Endothelial cell of umbilical vein (primary cell): ENCODE data around the gene RPL3. TPM values are rescaled to one million over a fixed set of nuclear protein-coding genes. Genes with fewer than 3 reads are reported as not detected.

ENCODE experiments used
- BruUV-seq: library from RNA; stranded (reverse); fragments of 400-500 nt; replicated peaks from 2 replicates; lab custom pipeline; 2021; lab: Mats Ljungman, UMichigan
- CTCF ChIA-PET: fragments of 300-600, 350-600 bp; sonication (Branson Sonifier 250); formaldehyde crosslinking; loops from one replicate; lab custom pipeline; 2021; ENCODE audit warnings: antibody characterized with exemption, inconsistent platforms; lab: Charles Lee
- POLR2A ChIA-PET: fragments of 300-600, 350-600 bp; sonication (Branson Sonifier 250); formaldehyde crosslinking; loops from one replicate; lab custom pipeline; 2021; ENCODE audit warnings: antibody characterized with exemption, inconsistent platforms; lab: Charles Lee
- DNase-seq: peaks from one replicate; pipeline ENCODE4 v3.0.0-alpha.2; 2011; ENCODE audit warnings: low read depth, low spot score
- FAIRE-seq: peaks from 2 replicates; lab custom pipeline; 2011; peaks lifted over from hg19 to GRCh38; lab: Jason Lieb, UNC
- H2AFZ ChIP-seq: 2 replicates; pipeline ENCODE4 v1.6.0; 2012; ENCODE audit warnings: low read depth, low read length, control low read depth, inconsistent platforms
- H3K27ac ChIP-seq: 2 replicates; pipeline ENCODE4 v1.5.1; 2011; ENCODE audit warnings: low read depth, mild to moderate bottlenecking, control low read depth, low read length, moderate library complexity; ENCODE audit not compliant: insufficient read depth
- H3K27me3 ChIP-seq, 2 experiments: 2 replicates each; pipeline versions ENCODE4 v1.6.0 to v1.6.1; 2011; ENCODE audit warnings: low read length in 2 of 2, mixed read lengths in 1 of 2; ENCODE audit not compliant: control insufficient read depth in 2 of 2, insufficient read depth in 2 of 2
- H3K36me3 ChIP-seq, 2 experiments: 2 replicates in 1 of 2; 3 replicates in 1 of 2; pipeline ENCODE4 v1.5.1; 2011; ENCODE audit warnings: low read length in 2 of 2, mild to moderate bottlenecking in 1 of 2, moderate library complexity in 1 of 2; ENCODE audit not compliant: control insufficient read depth in 2 of 2, insufficient read depth in 2 of 2; ENCODE audit errors: extremely low read depth in 1 of 2
- H3K4me1 ChIP-seq: 3 replicates; pipeline ENCODE4 v1.5.1; 2011; ENCODE audit warnings: mild to moderate bottlenecking, low read length; ENCODE audit not compliant: control insufficient read depth, insufficient read depth; ENCODE audit errors: extremely low read depth
- H3K4me2 ChIP-seq: 2 replicates; pipeline ENCODE4 v1.6.1; 2011; ENCODE audit warnings: low read length, control low read depth, mixed read lengths; ENCODE audit not compliant: insufficient read depth
- H3K4me3 ChIP-seq, 3 experiments: fragments of 200-600 bp in 1 of 3; sonication (generic), shearing (Covaris generic) in 1 of 3; replicated peaks in 1 of 3; 2 replicates each; pipeline ENCODE4 v1.5.1; 2011 to 2016; ENCODE audit warnings: control low read depth in 3 of 3, low read length in 3 of 3, mild to moderate bottlenecking in 2 of 3, inconsistent platforms in 1 of 3, low read depth in 1 of 3, moderate library complexity in 1 of 3; ENCODE audit not compliant: insufficient read depth in 1 of 3
- H3K79me2 ChIP-seq: 2 replicates; pipeline ENCODE4 v1.6.0; 2012; ENCODE audit warnings: low read length, inconsistent platforms; ENCODE audit not compliant: control insufficient read depth, insufficient read depth
- H3K9ac ChIP-seq: replicated peaks from 2 replicates; pipeline ENCODE3; 2011; ENCODE audit warnings: low read length, control low read depth; ENCODE audit not compliant: insufficient read depth; ENCODE audit errors: extremely low read depth
- H3K9me1 ChIP-seq: replicated peaks from 3 replicates; pipeline ENCODE4 v1.6.0; 2011; ENCODE audit warnings: mild to moderate bottlenecking, low read length; ENCODE audit not compliant: control insufficient read depth, insufficient read depth; ENCODE audit errors: extremely low read depth
- H3K9me3 ChIP-seq: replicated peaks from 2 replicates; pipeline ENCODE4 v1.5.1; 2012; ENCODE audit warnings: low read length, inconsistent platforms; ENCODE audit not compliant: control insufficient read depth, insufficient read depth
- H4K20me1 ChIP-seq: replicated peaks from 2 replicates; pipeline ENCODE3; 2011; ENCODE audit warnings: mild to moderate bottlenecking, low read length; ENCODE audit not compliant: control insufficient read depth, insufficient read depth; ENCODE audit errors: extremely low read depth
- CTCF ChIP-seq, 2 donors: IDR thresholded peaks; 1 replicate in 1 of 2; 2 replicates in 1 of 2; pipeline ENCODE4 v1.5.1; 2011; ENCODE audit warnings: low read length in 2 of 2, mild to moderate bottlenecking in 2 of 2, moderate library complexity in 2 of 2, control low read depth in 1 of 2, inconsistent platforms in 1 of 2, low read depth in 1 of 2; ENCODE audit not compliant: insufficient read depth in 1 of 2; ENCODE audit errors: extremely low read depth in 1 of 2
- EZH2 ChIP-seq: IDR thresholded peaks from 2 replicates; pipeline ENCODE4 v1.6.1; 2012; ENCODE audit warnings: borderline replicate concordance, low read depth, mild to moderate bottlenecking, moderate library complexity, low read length, inconsistent platforms; ENCODE audit not compliant: severe bottlenecking
- FOS ChIP-seq: IDR thresholded peaks from 2 replicates; pipeline ENCODE4 v1.6.1; 2011; ENCODE audit warnings: mild to moderate bottlenecking, low read length, moderate library complexity, borderline replicate concordance; ENCODE audit not compliant: insufficient read depth
- GATA2 ChIP-seq: IDR thresholded peaks from 2 replicates; pipeline ENCODE4 v1.7.0; 2011; ENCODE audit warnings: low read depth, mild to moderate bottlenecking, moderate library complexity, mixed read lengths, low read length; ENCODE audit not compliant: insufficient read length, insufficient read depth
- JUN ChIP-seq: IDR thresholded peaks from 2 replicates; pipeline ENCODE4 v1.6.1; 2011; ENCODE audit warnings: borderline replicate concordance, low read depth; ENCODE audit not compliant: insufficient read length, insufficient read depth
- MYC ChIP-seq: IDR thresholded peaks from one replicate; pipeline ENCODE4 v1.6.1; 2011; ENCODE audit warnings: mild to moderate bottlenecking, low read depth, low read length
- POLR2A ChIP-seq: IDR thresholded peaks from 2 replicates; pipeline ENCODE4 v1.6.1; 2012; ENCODE audit warnings: low read depth, mild to moderate bottlenecking, control low read depth, low read length
- POLR2AphosphoS5 ChIP-seq: IDR thresholded peaks from 2 replicates; pipeline ENCODE4 v1.6.1; 2012; ENCODE audit warnings: low read depth, mild to moderate bottlenecking, control low read depth, low read length, moderate library complexity; ENCODE audit not compliant: insufficient read depth
- dilution Hi-C: fragments of 300-500 bp; cut with MboI; formaldehyde crosslinking; loops from one replicate; pipeline ENCODE4 v1.15.0; 2019; ENCODE audit warnings: low sequenced_read_pairs; ENCODE audit not compliant: extremely low pct_ligation_motif_present
- intact Hi-C: fragments of 100-400 bp; cut with micrococcal nuclease; formaldehyde crosslinking; loops from one replicate; pipeline ENCODE4 v1.10.0; 2022
- polyA plus RNA-seq, 4 experiments: library from polyadenylated mRNA; depleted of rRNA in 3 of 4; stranded (reverse) in 3 of 4; unstranded in 1 of 4; fragments of >200 nt; gene quantifications; 2 replicates each; pipeline versions ENCODE4 v1.2.1 to v1.2.3, GENCODE V29; 2011 to 2012; ENCODE audit warnings: missing spikeins in 1 of 4
- total RNA-seq: library from RNA; stranded (reverse); gene quantifications from 2 replicates; pipeline ENCODE4 v1.2.3, GENCODE V29; 2021
- TF ChIP-seq, protein P1 (sequence below): IDR thresholded peaks from 2 replicates; pipeline ENCODE4 v1.6.1; 2011; ENCODE audit not compliant: insufficient read depth, insufficient read length

RPL3 gene
- total and polyA plus RNA-seq, 2 donors (not counting 3 experiments of a cell fraction or from before 2014, with no cell fraction given) = 1,954 to 4,065 TPM

- intact Hi-C loops = no loop called here
Measured at GRCh38 chr22:39302431-39302960, 16.9 kb downstream of the RPL3 start.

More at GRCh38 chr22:39302431-39302960, 16.9 kb downstream of the RPL3 start:
- Histone ChIP-seq H3K9me3 (no peaks in the 10 kb centered on the region), H3K9me1 (no peaks in the 10 kb centered on the region), H3K27me3 (no peaks in the 10 kb centered on the region), H4K20me1 (no peaks in the 10 kb centered on the region), H3K4me3 (no peak overlapping the region), H3K4me2 (no peak overlapping the region), H3K9ac (no peak overlapping the region), H3K79me2 (no peaks in the 10 kb centered on the region), H3K4me1 (peaks cover 8% of the 10 kb centered on the region), H3K27ac (no peak overlapping the region), H2AFZ (no peak overlapping the region), H3K36me3 (no peaks in the 10 kb centered on the region)
- BruUV-seq = no TSS peak
- no peak for FAIRE-seq
- ChIA-PET POLR2A (interaction anchor here (0.6 to 1.1 kb wide), 2 partner anchors 57 to 58 kb away, joined by 3 read pairs; partner anchors contain the start of gene PDGFB), CTCF (interaction anchor here (0.7 to 2.9 kb wide), 2 partner anchors 11 to 61 kb away, joined by 3 to 10 read pairs; no protein-coding TSS in a partner anchor)
- TF ChIP-seq POLR2AphosphoS5 (no peak), CTCF (IDR thresholded peaks at IDR 0.05; ENCODE audit: extremely low read depth in 1 of 2, insufficient read depth in 1 of 2, low read depth in 1 of 2, low read length in 2 of 2) (no peak), JUN (no peak), EZH2 (no peak), POLR2A (no peak), GATA2 (no peak), FOS (no peak), MYC (no peak)
- TF ChIP-seq, protein P1, sequence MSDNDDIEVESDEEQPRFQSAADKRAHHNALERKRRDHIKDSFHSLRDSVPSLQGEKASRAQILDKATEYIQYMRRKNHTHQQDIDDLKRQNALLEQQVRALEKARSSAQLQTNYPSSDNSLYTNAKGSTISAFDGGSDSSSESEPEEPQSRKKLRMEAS = no peak
- dilution Hi-C loops = no loop called here
- no peak for DNase-seq
